Neural crest cell (in vitro differentiated cells): ENCODE results near the gene MOSPD3. TPM values are rescaled to one million over a fixed set of nuclear protein-coding genes. Genes with fewer than 3 reads are reported as not detected.
A peak's percentile ranks its signal among the peaks of the same experiment; 100 is the strongest.

Experiments used
- DNase-seq: peaks from one replicate; pipeline ENCODE4 v3.0.0; 2021; ENCODE audit warnings: low read depth, mixed read lengths, low spot score
- H3K27ac Mint-ChIP-seq: one replicate; pipeline ENCODE4 v1.8.0; 2021; ENCODE audit warnings: mild to moderate bottlenecking, mixed read lengths; ENCODE audit not compliant: unreplicated experiment
- H3K27me3 Mint-ChIP-seq: 2 replicates; pipeline ENCODE4 v1.8.0; 2021; ENCODE audit warnings: low read depth, mild to moderate bottlenecking, mixed read lengths
- H3K36me3 Mint-ChIP-seq: 2 replicates; pipeline ENCODE4 v1.8.0; 2021; ENCODE audit warnings: low read depth, mild to moderate bottlenecking, mixed read lengths
- H3K4me1 Mint-ChIP-seq: 2 replicates; pipeline ENCODE4 v1.8.0; 2021; ENCODE audit warnings: mixed read lengths
- H3K4me3 Mint-ChIP-seq: one replicate; pipeline ENCODE4 v1.8.0; 2021; ENCODE audit warnings: mild to moderate bottlenecking, mixed read lengths
- H3K9me3 Mint-ChIP-seq: 2 replicates; pipeline ENCODE4 v1.8.0; 2021; ENCODE audit warnings: mixed read lengths
- CTCF ChIP-seq: fragments of 200-600 bp; sonication (generic); conservative IDR thresholded peaks from 2 replicates; pipeline ENCODE4 v1.5.0; 2021; ENCODE audit warnings: antibody characterized with exemption, mild to moderate bottlenecking
- total RNA-seq: library from RNA; stranded (reverse); gene quantifications from 2 replicates; pipeline ENCODE4 v1.2.1, GENCODE V29; 2021

The MOSPD3 gene
- total RNA-seq, 1 donor from 2014 or later, result 24.3 TPM

GRCh38 chr7:100577507-100577906 lies 34.8 kb upstream of the MOSPD3 start:
- no peaks in the 10 kb centered on the region for H3K27me3 Mint-ChIP-seq
- DNase-seq, result no peak
- H3K9me3 Mint-ChIP-seq, result no peaks in the 10 kb centered on the region
- TF ChIP-seq CTCF, result no peak
- H3K4me1 Mint-ChIP-seq, result no peaks in the 10 kb centered on the region
- no peaks in the 10 kb centered on the region for H3K36me3 Mint-ChIP-seq
- H3K27ac Mint-ChIP-seq, result no peak overlapping the region
- H3K4me3 Mint-ChIP-seq, result no peak overlapping the region

- peak overlapping the region; percentile 12 for H3K4me3 Mint-ChIP-seq
Observed at GRCh38 chr7:100578246-100579183, 33.8 kb upstream of the MOSPD3 start.

GRCh38 chr7:100580466-100581283 lies 31.7 kb upstream of the MOSPD3 start:
- H3K27ac Mint-ChIP-seq, result no peak overlapping the region
- no peak overlapping the region for H3K4me3 Mint-ChIP-seq
- no peak for DNase-seq
- H3K4me1 Mint-ChIP-seq, result peaks cover 24% of the 10 kb centered on the region
- TF ChIP-seq CTCF, result no peak
- no peaks in the 10 kb centered on the region for H3K27me3 Mint-ChIP-seq
- H3K9me3 Mint-ChIP-seq, result no peaks in the 10 kb centered on the region
- no peaks in the 10 kb centered on the region for H3K36me3 Mint-ChIP-seq

More at GRCh38 chr7:100578246-100579183, 33.8 kb upstream of the MOSPD3 start:
- no peak for DNase-seq
- TF ChIP-seq CTCF, result no peak
- H3K9me3 Mint-ChIP-seq, result no peaks in the 10 kb centered on the region
- H3K36me3 Mint-ChIP-seq, result no peaks in the 10 kb centered on the region
- no peaks in the 10 kb centered on the region for H3K27me3 Mint-ChIP-seq
- H3K4me1 Mint-ChIP-seq, result peaks cover 4% of the 10 kb centered on the region
- H3K27ac Mint-ChIP-seq, result no peak overlapping the region

GRCh38 chr7:100582041-100582579 lies 30.2 kb upstream of the MOSPD3 start:
- DNase-seq, result no peak
- no peaks in the 10 kb centered on the region for H3K9me3 Mint-ChIP-seq
- no peak overlapping the region for H3K27ac Mint-ChIP-seq
- TF ChIP-seq CTCF, result no peak
- H3K4me3 Mint-ChIP-seq, result peak overlapping the region; percentile 57
- H3K4me1 Mint-ChIP-seq, result peaks cover 28% of the 10 kb centered on the region
- H3K27me3 Mint-ChIP-seq, result no peaks in the 10 kb centered on the region
- no peaks in the 10 kb centered on the region for H3K36me3 Mint-ChIP-seq

- DNase-seq, result no peak
- Mint-ChIP-seq H3K9me3 (no peaks in the 10 kb centered on the region), H3K4me3 (peak overlapping the region; percentile 57), H3K27ac (no peak overlapping the region), H3K27me3 (no peaks in the 10 kb centered on the region), H3K4me1 (peaks cover 28% of the 10 kb centered on the region), H3K36me3 (no peaks in the 10 kb centered on the region)
- no peak for TF ChIP-seq CTCF
Observed at GRCh38 chr7:100582650-100583049, 29.7 kb upstream of the MOSPD3 start.
